Thyroid gland (tissue), 4 donors: Measurements from ENCODE around the gene TP53I13.

Experiments
- CTCF ChIP-seq, 6 experiments: fragments of 200-600 bp in 3 of 6; fragments of 450-650 bp in 3 of 6; sonication (generic) in 3 of 6; IDR thresholded peaks; one replicate each; pipeline ENCODE4 v1.5.1; 2016 to 2019; ENCODE audit warnings: antibody characterized with exemption in 6 of 6, mild to moderate bottlenecking in 2 of 6, inconsistent platforms in 1 of 6, moderate library complexity in 1 of 6
- POLR2A ChIP-seq, 2 donors: fragments of 450-650 bp; IDR thresholded peaks; one replicate each; pipeline ENCODE4 v1.6.1; 2017; ENCODE audit warnings: antibody characterized with exemption in 2 of 2, mild to moderate bottlenecking in 2 of 2, moderate library complexity in 1 of 2

- no peak for TF ChIP-seq CTCF (IDR thresholded peaks at IDR 0.05)
- no peak for TF ChIP-seq POLR2A (IDR thresholded peaks at IDR 0.05)
Observed at GRCh38 chr17:29620779-29621500, 52.4 kb downstream of the TP53I13 start.
